K562 (cell line): ENCODE data around the gene HNRNPK. TPM values are rescaled to one million over a fixed set of nuclear protein-coding genes. Genes with fewer than 3 reads are reported as not detected.

ENCODE experiments used
- BACH1 ChIP-seq: fragments of 200-800 bp; sonication (Bioruptor generic); IDR thresholded peaks from 2 replicates; pipeline ENCODE4 v1.6.1; 2016; ENCODE audit warnings: missing genetic modification characterization, missing compliant biosample characterization
- CREBBP ChIP-seq: IDR thresholded peaks from one replicate; pipeline ENCODE4 v1.6.1; 2012; ENCODE audit warnings: low read depth, mild to moderate bottlenecking, control low read depth, inconsistent platforms, low read length
- CTCF ChIP-seq, 3 experiments: IDR thresholded peaks in 2 of 3; conservative IDR thresholded peaks in 1 of 3; 2 replicates each; pipeline ENCODE4 v1.5.1; 2011 to 2012; ENCODE audit warnings: low read length in 3 of 3, mild to moderate bottlenecking in 3 of 3, control low read depth in 2 of 3, improper control_type of control experiment in 1 of 3, inconsistent platforms in 1 of 3, low read depth in 1 of 3, mixed read lengths in 1 of 3, moderate library complexity in 1 of 3; ENCODE audit not compliant: insufficient read depth in 2 of 3
- DACH1 ChIP-seq: fragments of 450-650 bp; IDR thresholded peaks from 2 replicates; pipeline ENCODE4 v1.6.1; 2018; ENCODE audit not compliant: partially characterized antibody
- DDX20 ChIP-seq: fragments of 450-650 bp; IDR thresholded peaks from 2 replicates; pipeline ENCODE4 v1.6.1; 2016; ENCODE audit warnings: missing genetic modification characterization, low read depth, mild to moderate bottlenecking, missing compliant biosample characterization, moderate library complexity
- E2F3 ChIP-seq: fragments of 250-450 bp; sonication (Bioruptor Pico); IDR thresholded peaks from 2 replicates; pipeline ENCODE4 v1.4.0; 2020; ENCODE audit warnings: mild to moderate bottlenecking
- GTF2F1 ChIP-seq: IDR thresholded peaks from 2 replicates; pipeline ENCODE4 v1.6.1; 2011; ENCODE audit warnings: low read depth, low read length, improper control_type of control experiment
- HDAC8 ChIP-seq: fragments of 450-650 bp; IDR thresholded peaks from 2 replicates; pipeline ENCODE4 v1.6.1; 2016; ENCODE audit warnings: mild to moderate bottlenecking, missing genetic modification characterization, moderate library complexity, missing compliant biosample characterization
- HIVEP1 ChIP-seq: fragments of 250-450 bp; sonication (Bioruptor Pico); IDR thresholded peaks from 2 replicates; pipeline ENCODE4 v1.4.0; 2020; ENCODE audit warnings: mild to moderate bottlenecking
- HNRNPH1 ChIP-seq: fragments of 200-400 bp; formaldehyde crosslinking; optimal IDR thresholded peaks from 2 replicates; pipeline ENCODE3; 2017; ENCODE audit warnings: low read depth, mild to moderate bottlenecking, low read length, moderate library complexity
- ILK ChIP-seq: fragments of 450-650 bp; IDR thresholded peaks from 2 replicates; pipeline ENCODE4 v1.6.1; 2016; ENCODE audit warnings: missing genetic modification characterization, low read depth, mild to moderate bottlenecking, missing compliant biosample characterization, moderate library complexity, borderline replicate concordance
- KAT2B ChIP-seq: IDR thresholded peaks from one replicate; pipeline ENCODE4 v1.6.1; 2012; ENCODE audit warnings: low read depth, mild to moderate bottlenecking, control low read depth, inconsistent platforms, low read length, moderate library complexity
- MCM3 ChIP-seq: fragments of 450-650 bp; IDR thresholded peaks from 2 replicates; pipeline ENCODE4 v1.6.1; 2016
- MCM5 ChIP-seq: fragments of 450-650 bp; IDR thresholded peaks from 2 replicates; pipeline ENCODE4 v1.6.1; 2016; ENCODE audit warnings: low read depth
- MEF2D ChIP-seq: conservative IDR thresholded peaks from 2 replicates; pipeline ENCODE4 v1.6.1; 2016; ENCODE audit warnings: low read depth, missing genetic modification characterization, missing compliant biosample characterization
- MXI1 ChIP-seq: IDR thresholded peaks from 2 replicates; pipeline ENCODE4 v1.6.1; 2011; ENCODE audit warnings: low read depth, mild to moderate bottlenecking, improper control_type of control experiment, low read length
- NR1H2 ChIP-seq: sonication (generic); formaldehyde crosslinking; IDR thresholded peaks from 2 replicates; pipeline ENCODE4 v1.4.0; 2020; ENCODE audit warnings: mild to moderate bottlenecking, missing genetic modification reagents
- PML ChIP-seq: IDR thresholded peaks from 2 replicates; pipeline ENCODE4 v1.6.1; 2012; ENCODE audit warnings: low read length, inconsistent platforms
- PURB ChIP-seq: sonication (generic); formaldehyde crosslinking; IDR thresholded peaks from 2 replicates; pipeline ENCODE4 v1.9.0; 2021; ENCODE audit warnings: low read depth, mild to moderate bottlenecking, missing genetic modification reagents
- PYGO2 ChIP-seq: fragments of 450-650 bp; IDR thresholded peaks from 2 replicates; pipeline ENCODE4 v1.6.1; 2016; ENCODE audit warnings: mild to moderate bottlenecking, missing genetic modification characterization, moderate library complexity, missing compliant biosample characterization
- RAD51 ChIP-seq: fragments of 450-650 bp; IDR thresholded peaks from 2 replicates; pipeline ENCODE4 v1.7.1; 2016; ENCODE audit warnings: low read depth, mild to moderate bottlenecking, borderline replicate concordance
- RBBP5 ChIP-seq: fragments of 200-600 bp; sonication (generic); IDR thresholded peaks from 2 replicates; pipeline ENCODE4 v1.6.1; 2012; ENCODE audit warnings: borderline replicate concordance, mild to moderate bottlenecking, low read length, control low read depth, inconsistent platforms; ENCODE audit not compliant: insufficient read depth, poor library complexity, severe bottlenecking
- TFAM ChIP-seq: fragments of 250-450 bp; sonication (Bioruptor Pico); conservative IDR thresholded peaks from 2 replicates; pipeline ENCODE4 v1.5.0; 2021; ENCODE audit warnings: mild to moderate bottlenecking, moderate library complexity
- ZC3H4 ChIP-seq: sonication (generic); formaldehyde crosslinking; IDR thresholded peaks from 2 replicates; pipeline ENCODE4 v1.9.0; 2021; ENCODE audit warnings: missing genetic modification reagents, borderline replicate concordance
- ZFPM2 ChIP-seq: fragments of 250-450 bp; sonication (Bioruptor Pico); IDR thresholded peaks from 2 replicates; pipeline ENCODE4 v1.5.1; 2022; ENCODE audit warnings: mild to moderate bottlenecking
- ZKSCAN8 ChIP-seq: fragments of 200-800 bp; sonication (Bioruptor generic); IDR thresholded peaks from 2 replicates; pipeline ENCODE4 v1.6.1; 2016; ENCODE audit warnings: missing genetic modification characterization, missing compliant biosample characterization
- ZNF224 ChIP-seq: sonication (generic); formaldehyde crosslinking; IDR thresholded peaks from 2 replicates; pipeline ENCODE4 v1.8.0; 2022; ENCODE audit warnings: mild to moderate bottlenecking, missing genetic modification reagents
- ZNF507 ChIP-seq: conservative IDR thresholded peaks from 2 replicates; pipeline ENCODE4 v1.6.1; 2017; ENCODE audit warnings: missing genetic modification characterization, missing compliant biosample characterization
- ZNF76 ChIP-seq: fragments of 250-450 bp; sonication (Bioruptor Pico); IDR thresholded peaks from 2 replicates; pipeline ENCODE4 v1.4.0; 2020; ENCODE audit warnings: mild to moderate bottlenecking, moderate library complexity, borderline replicate concordance
- polyA plus RNA-seq, 8 experiments: library from polyadenylated mRNA; depleted of rRNA in 4 of 8; stranded (reverse) in 5 of 8; unstranded in 3 of 8; fragments of >200 nt; fragmentation: Nextera tagmentation in 2 of 8; fragmentation: Illumina TruSeq in 1 of 8; extraction: Ambion mirVana in 2 of 8; extraction: Trizol in 1 of 8; gene quantifications; 2 replicates each; pipeline versions ENCODE4 v1.2.1 to v1.2.3, GENCODE V29; 2011 to 2014; ENCODE audit warnings: inconsistent platforms in 1 of 8, missing spikeins in 1 of 8
- total RNA-seq, 7 experiments: library from RNA; depleted of rRNA in 6 of 7; stranded (reverse); fragments of >200 nt in 6 of 7; fragmentation: Illumina TruSeq in 2 of 7; extraction: Trizol in 2 of 7; gene quantifications; 2 replicates each; pipeline versions ENCODE4 v1.2.1 to v1.2.3, GENCODE V29; 2011 to 2021; ENCODE audit warnings: low replicate concordance in 1 of 7

The HNRNPK gene
- total and polyA plus RNA-seq, 9 of the 15 experiments (the other 6 are each of a cell fraction or from before 2014, with no cell fraction given), result 224 to 883 (median 618) TPM

GRCh38 chr9:83980395-83981125 lies 545 bp upstream of the HNRNPK start, which contains the start of gene RMI1 (continued):
- TF ChIP-seq ZNF76 (CRISPR knock-in tag) (no peak), RBBP5 (no peak), CREBBP (no peak), KAT2B (no peak), PYGO2 (tag) (no peak), MEF2D (no peak), ZNF224 (CRISPR knock-in tag) (no peak), DACH1 (no peak), TFAM (CRISPR knock-in tag) (no peak), E2F3 (CRISPR knock-in tag) (peak; percentile 95), PML (peak; percentile 36; the same call in 1 of the 2 replicates), MXI1 (no peak), ZNF507 (tag) (no peak), MCM3 (no peak), CTCF (IDR thresholded peaks at IDR 0.05 in 2 of 3, conservative IDR thresholded peaks at IDR 0.05 in 1 of 3; ENCODE audit: insufficient read depth in 2 of 3, low read depth in 1 of 3, low read length in 3 of 3) (peak in 1 of 3 experiments; percentile 10; a peak in 1 of 6 replicates), HDAC8 (tag) (no peak), GTF2F1 (no peak), MCM5 (no peak), HNRNPH1 (no peak), RAD51 (peak; percentile 16; the same call in 1 of the 2 replicates), ZFPM2 (CRISPR knock-in tag) (no peak), ILK (no peak), PURB (no peak), NR1H2 (CRISPR knock-in tag) (no peak), DDX20 (tag) (no peak), BACH1 (tag) (no peak), ZKSCAN8 (CRISPR knock-in tag) (no peak), ZC3H4 (0 out of 2 replicates have a peak, but pooled peaks have one; percentile 28), HIVEP1 (CRISPR knock-in tag) (no peak)
